Peyer's patch (tissue), 4 donors: Measurements from ENCODE around the gene ANKAR.

ENCODE experiments used
- CTCF ChIP-seq, 6 experiments: fragments of 450-650 bp in 4 of 6; fragments of 200-600 bp in 2 of 6; sonication (generic) in 1 of 6; IDR thresholded peaks; one replicate each; pipeline ENCODE4 v1.5.1; 2017 to 2019; ENCODE audit warnings: antibody characterized with exemption in 6 of 6, mild to moderate bottlenecking in 3 of 6, moderate library complexity in 1 of 6
- POLR2A ChIP-seq, 2 donors: fragments of 450-650 bp; IDR thresholded peaks; one replicate each; pipeline ENCODE4 v1.5.1; 2017; ENCODE audit warnings: antibody characterized with exemption in 2 of 2, mild to moderate bottlenecking in 2 of 2, moderate library complexity in 2 of 2

DNA sequence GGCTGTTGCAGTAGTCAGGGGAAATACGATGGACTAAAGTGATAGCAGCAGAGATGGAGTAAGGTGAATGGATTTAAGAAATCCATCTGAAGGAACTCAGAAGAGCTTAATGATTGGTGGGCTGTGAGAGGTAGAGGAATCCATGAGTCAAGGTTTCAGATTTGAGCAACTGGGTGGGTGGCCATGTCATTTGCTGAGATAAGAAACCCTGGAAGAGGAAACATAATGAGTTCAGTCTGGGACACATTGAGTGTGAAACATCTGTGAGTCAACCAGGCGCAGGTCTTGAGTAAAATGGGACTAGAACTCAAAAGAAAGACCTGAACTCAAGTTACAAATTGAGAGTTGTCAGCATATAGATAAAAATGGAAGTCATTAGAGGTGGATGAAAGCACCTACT is 32.9 kb upstream of the ANKAR start:
- no peak for TF ChIP-seq CTCF (IDR thresholded peaks at IDR 0.05)
- no peak for TF ChIP-seq POLR2A (IDR thresholded peaks at IDR 0.05)
